ENCODE measurements around the gene BICD1. TPM values are rescaled to one million over a fixed set of nuclear protein-coding genes. Genes with fewer than 3 reads are reported as not detected.

The BICD1 gene
- total RNA-seq, 1 experiment from 2014 or later: 41.3 TPM

DNA sequence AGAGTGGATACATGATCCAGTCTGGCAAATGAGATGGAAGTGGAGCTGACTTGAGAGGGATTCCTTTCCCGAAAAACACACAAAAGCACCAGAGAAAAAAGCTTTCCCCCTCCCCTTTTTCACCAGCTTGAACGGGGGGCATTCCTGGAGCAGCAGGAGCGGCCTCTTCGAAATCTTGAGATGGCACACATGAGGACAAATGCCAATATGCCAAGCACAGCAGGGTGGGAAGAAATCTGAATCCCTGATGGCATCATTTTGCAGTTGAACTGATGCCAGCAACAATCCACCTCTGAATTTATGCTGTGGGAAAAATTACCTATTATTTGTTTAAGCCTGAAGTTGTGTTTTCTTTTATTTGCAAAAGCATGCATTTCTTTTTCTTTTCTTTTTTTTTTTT lies 29.7 kb upstream of the BICD1 start:
- H3K4me2 ChIP-seq: no peak overlapping the region
- no peak for DNase-seq
- BruUV-seq (replicated peaks): no TSS peak
- no peak overlapping the region for H3K27ac ChIP-seq
- intact Hi-C loops (cut with micrococcal nuclease; ENCODE audit: unreplicated experiment): no loop called here
- no peaks in the 10 kb centered on the region for H3K36me3 ChIP-seq (ENCODE audit: low read depth)
- H3K9me3 ChIP-seq (ENCODE audit: insufficient read depth, low read depth): no peaks in the 10 kb centered on the region; the same call in 1 of the 2 replicates
- no peaks in the 10 kb centered on the region for H3F3A ChIP-seq (ENCODE audit: insufficient read depth, low read depth)
- H3K27me3 ChIP-seq (ENCODE audit: insufficient read depth, low read depth): no peaks in the 10 kb centered on the region
- H3K9me2 ChIP-seq (ENCODE audit: insufficient read depth): no peaks in the 10 kb centered on the region
- H4K20me1 ChIP-seq (ENCODE audit: insufficient read depth): no peaks in the 10 kb centered on the region
- ChIA-PET CTCF (interaction anchor here (0.6 kb wide), 1 partner anchor 224 kb away, joined by 22 read pairs; no protein-coding TSS in a partner anchor), POLR2A (ENCODE audit: unreplicated experiment) (no interaction called here)
- H3K79me2 ChIP-seq (ENCODE audit: low read depth): no peaks in the 10 kb centered on the region
- no peak overlapping the region for H3K4me3 ChIP-seq
- TF ChIP-seq CTCF (conservative IDR thresholded peaks at IDR 0.05) (no peak), EZH2 (IDR thresholded peaks at IDR 0.05; ENCODE audit: low read depth) (no peak)
- H2AFZ ChIP-seq: no peak overlapping the region
- no peaks in the 10 kb centered on the region for H3K4me1 ChIP-seq (replicated peaks; ENCODE audit: insufficient read depth)

DNA sequence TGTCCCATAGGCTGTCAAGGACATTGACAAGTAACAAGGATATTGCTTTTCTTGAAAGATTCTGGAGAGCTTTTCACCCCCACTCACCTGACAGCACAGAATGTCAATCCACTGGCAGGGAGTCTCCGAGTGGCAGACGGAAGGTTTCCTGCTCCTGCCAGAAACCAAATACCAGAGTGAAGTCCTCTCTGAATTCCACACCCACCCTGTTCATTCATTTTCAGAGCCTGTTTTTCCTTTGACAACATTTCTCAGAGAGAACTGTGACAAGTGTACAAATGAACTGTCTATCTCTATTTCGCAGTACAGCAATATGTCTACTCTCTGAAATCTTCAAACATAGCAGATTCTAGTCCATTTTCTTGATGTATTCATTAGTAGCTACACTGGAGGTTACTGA lies 26.2 kb upstream of the BICD1 start:
- H3K27ac ChIP-seq: no peak overlapping the region
- H3K9me3 ChIP-seq (ENCODE audit: insufficient read depth, low read depth): no peaks in the 10 kb centered on the region
- H3K79me2 ChIP-seq (ENCODE audit: low read depth): no peaks in the 10 kb centered on the region
- no TSS peak for BruUV-seq (replicated peaks)
- H3K9me2 ChIP-seq (ENCODE audit: insufficient read depth): no peaks in the 10 kb centered on the region
- no peaks in the 10 kb centered on the region for H3K36me3 ChIP-seq (ENCODE audit: low read depth)
- no peak overlapping the region for H3K4me3 ChIP-seq
- no peaks in the 10 kb centered on the region for H3F3A ChIP-seq (ENCODE audit: insufficient read depth, low read depth)
- H3K4me2 ChIP-seq: no peak overlapping the region
- H3K27me3 ChIP-seq (ENCODE audit: insufficient read depth, low read depth): no peaks in the 10 kb centered on the region
- no peaks in the 10 kb centered on the region for H4K20me1 ChIP-seq (ENCODE audit: insufficient read depth)
- POLR2A ChIA-PET (ENCODE audit: unreplicated experiment): no interaction called here
- intact Hi-C loops (cut with micrococcal nuclease; ENCODE audit: unreplicated experiment): no loop called here
- no peak for TF ChIP-seq EZH2 (IDR thresholded peaks at IDR 0.05; ENCODE audit: low read depth)
- TF ChIP-seq CTCF (conservative IDR thresholded peaks at IDR 0.05): no peak
- DNase-seq: no peak
- CTCF ChIA-PET: no interaction called here
- H2AFZ ChIP-seq: no peak overlapping the region
- H3K4me1 ChIP-seq (replicated peaks; ENCODE audit: insufficient read depth): no peaks in the 10 kb centered on the region

DNA sequence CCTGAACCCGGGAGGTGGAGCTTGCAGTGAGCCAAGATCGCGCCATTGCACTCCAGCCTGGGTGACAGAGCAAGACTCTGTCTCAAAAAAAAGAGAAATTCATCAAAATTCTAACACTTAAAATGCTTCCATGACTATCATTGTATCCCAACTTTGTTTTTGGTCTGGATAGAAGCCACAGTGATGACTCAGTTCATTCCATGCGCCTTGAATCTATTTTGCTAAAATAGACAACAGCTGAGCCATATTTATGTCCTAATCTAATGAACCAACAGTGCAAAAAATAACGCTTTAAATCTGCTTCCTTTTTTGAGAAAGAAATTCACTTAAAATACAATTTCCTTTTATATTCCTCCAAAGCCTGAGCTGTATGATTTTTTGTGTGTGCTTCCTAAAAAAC lies 23.2 kb upstream of the BICD1 start:
- Histone ChIP-seq H3K9me2 (ENCODE audit: insufficient read depth) (no peaks in the 10 kb centered on the region), H3K4me3 (no peak overlapping the region), H3K4me1 (replicated peaks; ENCODE audit: insufficient read depth) (no peaks in the 10 kb centered on the region), H3K9me3 (ENCODE audit: insufficient read depth, low read depth) (no peaks in the 10 kb centered on the region), H3K27me3 (ENCODE audit: insufficient read depth, low read depth) (no peaks in the 10 kb centered on the region), H3K79me2 (ENCODE audit: low read depth) (no peaks in the 10 kb centered on the region), H3K27ac (no peak overlapping the region), H3F3A (ENCODE audit: insufficient read depth, low read depth) (no peaks in the 10 kb centered on the region), H3K4me2 (no peak overlapping the region), H2AFZ (no peak overlapping the region), H3K36me3 (ENCODE audit: low read depth) (no peaks in the 10 kb centered on the region), H4K20me1 (ENCODE audit: insufficient read depth) (no peaks in the 10 kb centered on the region)
- ChIA-PET POLR2A (ENCODE audit: unreplicated experiment) (interaction anchor here (0.7 kb wide), 1 partner anchor 270 kb away, joined by 6 read pairs; no protein-coding TSS in a partner anchor), CTCF (interaction anchor here (0.5 to 1.0 kb wide), 2 partner anchors 23 to 430 kb away, joined by 4 to 12 read pairs; no protein-coding TSS in a partner anchor)
- TF ChIP-seq EZH2 (IDR thresholded peaks at IDR 0.05; ENCODE audit: low read depth): no peak
- TF ChIP-seq CTCF (conservative IDR thresholded peaks at IDR 0.05): no peak
- no TSS peak for BruUV-seq (replicated peaks)
- intact Hi-C loops (cut with micrococcal nuclease; ENCODE audit: unreplicated experiment): no loop called here
- DNase-seq: no peak

Data from PC-9 (cell line).